ENCODE measurements around the gene DAB1. TPM values are rescaled to one million over a fixed set of nuclear protein-coding genes. Genes with fewer than 3 reads are reported as not detected.

DAB1 gene
- polyA plus RNA-seq, 1 donor from 2014 or later, result 11.4 TPM

DNA sequence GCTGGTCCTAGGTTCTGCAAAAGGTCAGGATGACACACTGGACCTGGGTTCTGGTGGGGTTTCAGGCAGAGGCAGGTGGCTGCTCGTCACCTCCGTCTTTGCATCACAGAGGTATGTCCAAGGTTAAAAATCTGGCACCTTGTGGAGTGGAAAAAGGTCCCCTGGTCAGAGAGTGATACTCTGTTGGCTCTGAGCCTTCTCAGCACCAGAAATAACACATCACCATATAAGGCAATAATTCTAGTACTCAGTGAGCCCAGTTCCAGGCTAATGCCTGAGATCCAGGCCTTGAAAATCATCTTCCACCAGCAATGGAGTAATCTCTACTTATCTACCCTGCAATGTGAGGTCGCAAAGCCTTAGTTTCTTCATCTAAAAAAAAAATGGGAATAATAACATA lies 330.7 kb downstream of the DAB1 start:
- H3K9me2 ChIP-seq (ENCODE audit: insufficient read depth, low read length), result no peaks in the 10 kb centered on the region

DNA sequence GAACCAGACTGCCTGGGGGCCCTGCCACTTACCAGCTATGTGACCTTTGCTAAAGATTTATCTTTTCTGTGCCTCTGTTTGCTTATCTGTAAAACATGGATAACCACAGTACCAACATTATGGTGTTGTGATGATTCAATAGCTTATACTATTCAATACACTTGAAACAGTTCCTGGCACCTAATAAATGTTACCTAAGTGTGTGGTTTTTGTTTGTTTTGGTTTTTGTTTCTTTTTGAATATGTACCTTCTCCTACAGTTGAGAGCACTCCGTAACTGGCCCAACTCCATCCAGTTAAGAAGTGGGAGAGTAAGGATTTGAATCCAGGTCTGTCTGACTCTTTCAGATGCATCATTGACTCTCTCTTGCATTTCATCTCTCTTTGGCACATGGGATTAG lies 332.2 kb downstream of the DAB1 start:
- Histone ChIP-seq H3K4me3 (ENCODE audit: low read length) (no peak overlapping the region), H3K9me3 (ENCODE audit: low read length) (no peaks in the 10 kb centered on the region), H2AFZ (ENCODE audit: low read depth, low read length) (no peak overlapping the region), H3K27ac (ENCODE audit: low read length) (no peak overlapping the region), H3K9me2 (ENCODE audit: insufficient read depth, low read length) (no peaks in the 10 kb centered on the region), H3K79me2 (replicated peaks; ENCODE audit: insufficient read depth, low read length) (no peaks in the 10 kb centered on the region), H3K9ac (ENCODE audit: low read length) (no peak overlapping the region), H3K4me2 (ENCODE audit: low read length) (no peak overlapping the region), H3K27me3 (ENCODE audit: insufficient read depth, low read depth, low read length) (no peaks in the 10 kb centered on the region), H3K36me3 (ENCODE audit: insufficient read depth, low read length) (no peaks in the 10 kb centered on the region), H3F3A (ENCODE audit: insufficient read depth, low read length, poor library complexity, severe bottlenecking) (no peaks in the 10 kb centered on the region), H4K20me1 (ENCODE audit: insufficient read depth) (no peaks in the 10 kb centered on the region)
- TF ChIP-seq, protein P1, sequence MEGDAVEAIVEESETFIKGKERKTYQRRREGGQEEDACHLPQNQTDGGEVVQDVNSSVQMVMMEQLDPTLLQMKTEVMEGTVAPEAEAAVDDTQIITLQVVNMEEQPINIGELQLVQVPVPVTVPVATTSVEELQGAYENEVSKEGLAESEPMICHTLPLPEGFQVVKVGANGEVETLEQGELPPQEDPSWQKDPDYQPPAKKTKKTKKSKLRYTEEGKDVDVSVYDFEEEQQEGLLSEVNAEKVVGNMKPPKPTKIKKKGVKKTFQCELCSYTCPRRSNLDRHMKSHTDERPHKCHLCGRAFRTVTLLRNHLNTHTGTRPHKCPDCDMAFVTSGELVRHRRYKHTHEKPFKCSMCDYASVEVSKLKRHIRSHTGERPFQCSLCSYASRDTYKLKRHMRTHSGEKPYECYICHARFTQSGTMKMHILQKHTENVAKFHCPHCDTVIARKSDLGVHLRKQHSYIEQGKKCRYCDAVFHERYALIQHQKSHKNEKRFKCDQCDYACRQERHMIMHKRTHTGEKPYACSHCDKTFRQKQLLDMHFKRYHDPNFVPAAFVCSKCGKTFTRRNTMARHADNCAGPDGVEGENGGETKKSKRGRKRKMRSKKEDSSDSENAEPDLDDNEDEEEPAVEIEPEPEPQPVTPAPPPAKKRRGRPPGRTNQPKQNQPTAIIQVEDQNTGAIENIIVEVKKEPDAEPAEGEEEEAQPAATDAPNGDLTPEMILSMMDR (IDR thresholded peaks at IDR 0.05; ENCODE audit: poor library complexity, severe bottlenecking), result no peak
- no peak for TF ChIP-seq POLR2AphosphoS5 (IDR thresholded peaks at IDR 0.05)
- TF ChIP-seq TAF1 (IDR thresholded peaks at IDR 0.05; ENCODE audit: low read depth), result no peak
- no peak for TF ChIP-seq RAD21 (conservative IDR thresholded peaks at IDR 0.05)
- TF ChIP-seq EZH2 (IDR thresholded peaks at IDR 0.05; ENCODE audit: borderline replicate concordance, insufficient read depth, low read length, poor library complexity, severe bottlenecking), result no peak
- TF ChIP-seq, protein P2, sequence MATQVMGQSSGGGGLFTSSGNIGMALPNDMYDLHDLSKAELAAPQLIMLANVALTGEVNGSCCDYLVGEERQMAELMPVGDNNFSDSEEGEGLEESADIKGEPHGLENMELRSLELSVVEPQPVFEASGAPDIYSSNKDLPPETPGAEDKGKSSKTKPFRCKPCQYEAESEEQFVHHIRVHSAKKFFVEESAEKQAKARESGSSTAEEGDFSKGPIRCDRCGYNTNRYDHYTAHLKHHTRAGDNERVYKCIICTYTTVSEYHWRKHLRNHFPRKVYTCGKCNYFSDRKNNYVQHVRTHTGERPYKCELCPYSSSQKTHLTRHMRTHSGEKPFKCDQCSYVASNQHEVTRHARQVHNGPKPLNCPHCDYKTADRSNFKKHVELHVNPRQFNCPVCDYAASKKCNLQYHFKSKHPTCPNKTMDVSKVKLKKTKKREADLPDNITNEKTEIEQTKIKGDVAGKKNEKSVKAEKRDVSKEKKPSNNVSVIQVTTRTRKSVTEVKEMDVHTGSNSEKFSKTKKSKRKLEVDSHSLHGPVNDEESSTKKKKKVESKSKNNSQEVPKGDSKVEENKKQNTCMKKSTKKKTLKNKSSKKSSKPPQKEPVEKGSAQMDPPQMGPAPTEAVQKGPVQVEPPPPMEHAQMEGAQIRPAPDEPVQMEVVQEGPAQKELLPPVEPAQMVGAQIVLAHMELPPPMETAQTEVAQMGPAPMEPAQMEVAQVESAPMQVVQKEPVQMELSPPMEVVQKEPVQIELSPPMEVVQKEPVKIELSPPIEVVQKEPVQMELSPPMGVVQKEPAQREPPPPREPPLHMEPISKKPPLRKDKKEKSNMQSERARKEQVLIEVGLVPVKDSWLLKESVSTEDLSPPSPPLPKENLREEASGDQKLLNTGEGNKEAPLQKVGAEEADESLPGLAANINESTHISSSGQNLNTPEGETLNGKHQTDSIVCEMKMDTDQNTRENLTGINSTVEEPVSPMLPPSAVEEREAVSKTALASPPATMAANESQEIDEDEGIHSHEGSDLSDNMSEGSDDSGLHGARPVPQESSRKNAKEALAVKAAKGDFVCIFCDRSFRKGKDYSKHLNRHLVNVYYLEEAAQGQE (IDR thresholded peaks at IDR 0.05; ENCODE audit: borderline replicate concordance), result no peak
- no peak for TF ChIP-seq EP300 (conservative IDR thresholded peaks at IDR 0.05; ENCODE audit: poor library complexity, severe bottlenecking)
- TF ChIP-seq SMC3 (conservative IDR thresholded peaks at IDR 0.05; ENCODE audit: poor library complexity), result no peak
- TF ChIP-seq MXI1 (conservative IDR thresholded peaks at IDR 0.05; ENCODE audit: poor library complexity, severe bottlenecking), result no peak

More for the DNA sequence above, 330.7 kb downstream of the DAB1 start:
- no peak overlapping the region for H2AFZ ChIP-seq (ENCODE audit: low read depth, low read length)
- no peak overlapping the region for H3K4me2 ChIP-seq (ENCODE audit: low read length)
- no peak overlapping the region for H3K27ac ChIP-seq (ENCODE audit: low read length)
- no peaks in the 10 kb centered on the region for H4K20me1 ChIP-seq (ENCODE audit: insufficient read depth)
- H3K27me3 ChIP-seq (ENCODE audit: insufficient read depth, low read depth, low read length), result no peaks in the 10 kb centered on the region
- H3K9ac ChIP-seq (ENCODE audit: low read length), result no peak overlapping the region
- TF ChIP-seq EZH2 (IDR thresholded peaks at IDR 0.05; ENCODE audit: borderline replicate concordance, insufficient read depth, low read length, poor library complexity, severe bottlenecking) (no peak), EP300 (conservative IDR thresholded peaks at IDR 0.05; ENCODE audit: poor library complexity, severe bottlenecking) (no peak), MXI1 (conservative IDR thresholded peaks at IDR 0.05; ENCODE audit: poor library complexity, severe bottlenecking) (no peak), RAD21 (conservative IDR thresholded peaks at IDR 0.05) (no peak), POLR2AphosphoS5 (IDR thresholded peaks at IDR 0.05) (no peak)
- TF ChIP-seq, protein P1 (IDR thresholded peaks at IDR 0.05; ENCODE audit: poor library complexity, severe bottlenecking), result no peak
- TF ChIP-seq, protein P2 (IDR thresholded peaks at IDR 0.05; ENCODE audit: borderline replicate concordance), result no peak
- no peak overlapping the region for H3K4me3 ChIP-seq (ENCODE audit: low read length)
- H3K79me2 ChIP-seq (replicated peaks; ENCODE audit: insufficient read depth, low read length), result no peaks in the 10 kb centered on the region
- H3F3A ChIP-seq (ENCODE audit: insufficient read depth, low read length, poor library complexity, severe bottlenecking), result no peaks in the 10 kb centered on the region
- no peaks in the 10 kb centered on the region for H3K36me3 ChIP-seq (ENCODE audit: insufficient read depth, low read length)
- no peaks in the 10 kb centered on the region for H3K9me3 ChIP-seq (ENCODE audit: low read length)

All from neural cell (in vitro differentiated cells).